Panc1 (cell line): ENCODE results near the gene RANBP3L. TPM values are rescaled to one million over a fixed set of nuclear protein-coding genes. Genes with fewer than 3 reads are reported as not detected.

Experiments
- ATAC-seq: fragments of 200-7000 bp; cut with Tn5 transposase; 2 replicates; pipeline ENCODE4 v1.9.1; 2020; ENCODE audit warnings: mild to moderate bottlenecking, moderate library complexity
- BruUV-seq: library from RNA; stranded (reverse); fragments of 400-500 nt; replicated peaks from 2 replicates; lab custom pipeline; 2021; lab: Mats Ljungman, UMichigan
- CTCF ChIA-PET: fragments of 300-600 bp; sonication (Branson Sonifier 250); formaldehyde crosslinking; loops from one replicate; lab custom pipeline; 2022; ENCODE audit warnings: antibody characterized with exemption; lab: Charles Lee
- POLR2A ChIA-PET: fragments of 300-600 bp; sonication (Branson Sonifier 250); formaldehyde crosslinking; loops from one replicate; lab custom pipeline; 2022; ENCODE audit warnings: antibody characterized with exemption; lab: Charles Lee
- DNase-seq: peaks from one replicate; pipeline ENCODE4 v3.0.0-alpha.2; 2010; ENCODE audit warnings: low read depth, low spot score
- H3K27ac ChIP-seq: 2 replicates; pipeline ENCODE4 v1.5.1; 2011; ENCODE audit warnings: mild to moderate bottlenecking, low read length, inconsistent platforms
- H3K27me3 ChIP-seq: fragments of 200-500 bp; sonication (Bioruptor generic); 2 replicates; pipeline ENCODE4 v1.6.0; 2014; ENCODE audit warnings: low read length, inconsistent platforms; ENCODE audit not compliant: control insufficient read depth, insufficient read depth
- H3K36me3 ChIP-seq: fragments of 200-500 bp; sonication (Bioruptor generic); 2 replicates; pipeline ENCODE4 v1.5.1; 2014; ENCODE audit warnings: inconsistent platforms, mild to moderate bottlenecking, low read length, moderate library complexity; ENCODE audit not compliant: control insufficient read depth, insufficient read depth
- H3K4me1 ChIP-seq: 2 replicates; pipeline ENCODE4 v1.5.1; 2011; ENCODE audit warnings: inconsistent platforms, mild to moderate bottlenecking, low read length, moderate library complexity; ENCODE audit not compliant: control insufficient read depth, insufficient read depth
- H3K4me3 ChIP-seq, 2 experiments: 2 replicates each; pipeline ENCODE4 v1.5.1; 2011 to 2012; ENCODE audit warnings: low read depth in 2 of 2, low read length in 2 of 2, mild to moderate bottlenecking in 2 of 2, inconsistent platforms in 1 of 2, moderate library complexity in 1 of 2
- H3K9me3 ChIP-seq: fragments of 200-500 bp; sonication (Bioruptor generic); 2 replicates; pipeline ENCODE4 v1.5.1; 2014; ENCODE audit warnings: low read depth, mild to moderate bottlenecking, inconsistent platforms, low read length, moderate library complexity; ENCODE audit not compliant: control insufficient read depth, insufficient read depth
- POLR2AphosphoS5 ChIP-seq: IDR thresholded peaks from 2 replicates; pipeline ENCODE4 v1.6.1; 2012; ENCODE audit warnings: mild to moderate bottlenecking, low read depth, low read length, moderate library complexity
- SIN3A ChIP-seq: IDR thresholded peaks from 2 replicates; pipeline ENCODE4 v1.6.1; 2012; ENCODE audit warnings: low read depth, mild to moderate bottlenecking, low read length, moderate library complexity, borderline replicate concordance; ENCODE audit not compliant: insufficient read depth
- TCF7L2 ChIP-seq: IDR thresholded peaks from 2 replicates; pipeline ENCODE4 v1.6.1; 2011; ENCODE audit warnings: mild to moderate bottlenecking, low read depth, low read length, inconsistent platforms
- in situ Hi-C: cut with HindIII; loops from 2 replicates; pipeline ENCODE4 v1.10.0; 2016; ENCODE audit warnings: low sequenced_read_pairs, low pct_unique_long_range_greater_than_20kb
- intact Hi-C: fragments of 100-400 bp; cut with micrococcal nuclease; formaldehyde crosslinking; loops from one replicate; pipeline ENCODE4 v1.10.0; 2022; ENCODE audit not compliant: unreplicated experiment
- total RNA-seq: library from RNA; stranded (reverse); gene quantifications from one replicate; pipeline ENCODE4 v1.2.1, GENCODE V29; 2021; ENCODE audit not compliant: unreplicated experiment
- TF ChIP-seq, protein P1 (sequence below): fragments of 450-650 bp; IDR thresholded peaks from 2 replicates; pipeline ENCODE4 v1.5.1; 2017; ENCODE audit warnings: mild to moderate bottlenecking
- TF ChIP-seq, protein P2 (sequence below), 2 experiments: IDR thresholded peaks; 2 replicates each; pipeline ENCODE4 v1.6.1; 2011 to 2012; ENCODE audit warnings: low read depth in 2 of 2, control low read depth in 1 of 2, low read length in 1 of 2, mild to moderate bottlenecking in 1 of 2, moderate library complexity in 1 of 2; ENCODE audit not compliant: insufficient read depth in 1 of 2

RANBP3L gene
- total RNA-seq, 1 experiment from 2014 or later: 0.28 TPM

DNA sequence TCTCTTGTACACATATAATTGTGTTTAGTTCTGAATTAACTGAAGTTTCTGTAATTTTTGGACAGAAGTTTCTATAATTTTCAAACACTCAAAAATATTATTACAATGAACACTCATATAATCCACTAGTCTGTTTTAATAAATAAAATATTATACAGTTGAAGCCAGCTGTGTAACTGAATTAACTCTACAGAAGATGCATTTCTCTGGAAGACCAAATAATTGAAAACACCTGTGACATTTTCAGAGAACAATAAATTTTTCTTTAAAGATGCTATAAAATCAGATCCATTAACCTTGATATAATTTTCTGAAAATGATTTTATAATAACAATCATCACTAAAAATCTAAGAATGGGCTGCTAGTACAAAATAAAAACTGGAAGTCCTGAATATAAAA, 74.7 kb downstream of the RANBP3L start:
- H3K27me3 ChIP-seq: no peaks in the 10 kb centered on the region
- TF ChIP-seq SIN3A: no peak
- no peak for TF ChIP-seq TCF7L2
- TF ChIP-seq, protein P1, sequence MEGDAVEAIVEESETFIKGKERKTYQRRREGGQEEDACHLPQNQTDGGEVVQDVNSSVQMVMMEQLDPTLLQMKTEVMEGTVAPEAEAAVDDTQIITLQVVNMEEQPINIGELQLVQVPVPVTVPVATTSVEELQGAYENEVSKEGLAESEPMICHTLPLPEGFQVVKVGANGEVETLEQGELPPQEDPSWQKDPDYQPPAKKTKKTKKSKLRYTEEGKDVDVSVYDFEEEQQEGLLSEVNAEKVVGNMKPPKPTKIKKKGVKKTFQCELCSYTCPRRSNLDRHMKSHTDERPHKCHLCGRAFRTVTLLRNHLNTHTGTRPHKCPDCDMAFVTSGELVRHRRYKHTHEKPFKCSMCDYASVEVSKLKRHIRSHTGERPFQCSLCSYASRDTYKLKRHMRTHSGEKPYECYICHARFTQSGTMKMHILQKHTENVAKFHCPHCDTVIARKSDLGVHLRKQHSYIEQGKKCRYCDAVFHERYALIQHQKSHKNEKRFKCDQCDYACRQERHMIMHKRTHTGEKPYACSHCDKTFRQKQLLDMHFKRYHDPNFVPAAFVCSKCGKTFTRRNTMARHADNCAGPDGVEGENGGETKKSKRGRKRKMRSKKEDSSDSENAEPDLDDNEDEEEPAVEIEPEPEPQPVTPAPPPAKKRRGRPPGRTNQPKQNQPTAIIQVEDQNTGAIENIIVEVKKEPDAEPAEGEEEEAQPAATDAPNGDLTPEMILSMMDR: no peak
- TF ChIP-seq, protein P2, sequence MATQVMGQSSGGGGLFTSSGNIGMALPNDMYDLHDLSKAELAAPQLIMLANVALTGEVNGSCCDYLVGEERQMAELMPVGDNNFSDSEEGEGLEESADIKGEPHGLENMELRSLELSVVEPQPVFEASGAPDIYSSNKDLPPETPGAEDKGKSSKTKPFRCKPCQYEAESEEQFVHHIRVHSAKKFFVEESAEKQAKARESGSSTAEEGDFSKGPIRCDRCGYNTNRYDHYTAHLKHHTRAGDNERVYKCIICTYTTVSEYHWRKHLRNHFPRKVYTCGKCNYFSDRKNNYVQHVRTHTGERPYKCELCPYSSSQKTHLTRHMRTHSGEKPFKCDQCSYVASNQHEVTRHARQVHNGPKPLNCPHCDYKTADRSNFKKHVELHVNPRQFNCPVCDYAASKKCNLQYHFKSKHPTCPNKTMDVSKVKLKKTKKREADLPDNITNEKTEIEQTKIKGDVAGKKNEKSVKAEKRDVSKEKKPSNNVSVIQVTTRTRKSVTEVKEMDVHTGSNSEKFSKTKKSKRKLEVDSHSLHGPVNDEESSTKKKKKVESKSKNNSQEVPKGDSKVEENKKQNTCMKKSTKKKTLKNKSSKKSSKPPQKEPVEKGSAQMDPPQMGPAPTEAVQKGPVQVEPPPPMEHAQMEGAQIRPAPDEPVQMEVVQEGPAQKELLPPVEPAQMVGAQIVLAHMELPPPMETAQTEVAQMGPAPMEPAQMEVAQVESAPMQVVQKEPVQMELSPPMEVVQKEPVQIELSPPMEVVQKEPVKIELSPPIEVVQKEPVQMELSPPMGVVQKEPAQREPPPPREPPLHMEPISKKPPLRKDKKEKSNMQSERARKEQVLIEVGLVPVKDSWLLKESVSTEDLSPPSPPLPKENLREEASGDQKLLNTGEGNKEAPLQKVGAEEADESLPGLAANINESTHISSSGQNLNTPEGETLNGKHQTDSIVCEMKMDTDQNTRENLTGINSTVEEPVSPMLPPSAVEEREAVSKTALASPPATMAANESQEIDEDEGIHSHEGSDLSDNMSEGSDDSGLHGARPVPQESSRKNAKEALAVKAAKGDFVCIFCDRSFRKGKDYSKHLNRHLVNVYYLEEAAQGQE (IDR thresholded peaks at IDR 0.05; ENCODE audit: insufficient read depth in 1 of 2, low read depth in 2 of 2, low read length in 1 of 2): no peak
- no peak for TF ChIP-seq POLR2AphosphoS5
- DNase-seq (no peak), ATAC-seq (no peak)
- no TSS peak for BruUV-seq
- H3K36me3 ChIP-seq: peaks cover 2% of the 10 kb centered on the region; the same call in 1 of the 2 replicates
- intact Hi-C loops (no loop called here), in situ Hi-C loops (no loop called here)
- no peak overlapping the region for H3K4me3 ChIP-seq
- POLR2A ChIA-PET: interaction anchor here (0.8 kb wide), 1 partner anchor 15 kb away, joined by 3 read pairs; the partner anchor contains the start of gene NADK2
- H3K27ac ChIP-seq: no peak overlapping the region
- H3K4me1 ChIP-seq: no peaks in the 10 kb centered on the region
- CTCF ChIA-PET: no interaction called here
- no peaks in the 10 kb centered on the region for H3K9me3 ChIP-seq

DNA sequence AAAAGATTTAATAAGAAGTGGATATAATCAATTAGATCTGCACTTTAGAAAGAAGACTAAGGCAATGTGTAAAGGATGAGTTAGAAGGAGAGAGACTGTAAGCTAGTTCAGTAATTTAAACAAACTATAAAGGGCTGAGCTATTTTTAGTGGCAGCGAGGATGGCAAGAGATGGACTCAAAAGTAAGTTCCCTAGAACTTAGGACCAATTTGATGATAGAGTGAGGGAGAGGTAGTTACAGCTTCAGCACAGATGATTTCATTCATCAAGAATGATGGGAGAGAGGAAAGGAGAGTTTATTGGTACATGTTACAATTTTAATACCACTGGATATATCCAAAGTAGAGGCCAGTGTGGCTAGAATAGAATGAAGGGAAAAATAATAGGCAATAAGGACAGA, 79.1 kb downstream of the RANBP3L start:
- ATAC-seq (no peak), DNase-seq (no peak)
- H3K27ac ChIP-seq: no peak overlapping the region
- no peaks in the 10 kb centered on the region for H3K27me3 ChIP-seq
- ChIA-PET POLR2A (no interaction called here), CTCF (no interaction called here)
- peaks cover 9% of the 10 kb centered on the region for H3K36me3 ChIP-seq
- H3K4me3 ChIP-seq: no peak overlapping the region
- H3K9me3 ChIP-seq: no peaks in the 10 kb centered on the region
- in situ Hi-C loops (no loop called here), intact Hi-C loops (no loop called here)
- no peaks in the 10 kb centered on the region for H3K4me1 ChIP-seq
- no peak for TF ChIP-seq SIN3A
- TF ChIP-seq POLR2AphosphoS5: no peak
- TF ChIP-seq TCF7L2: no peak
- TF ChIP-seq, protein P1: no peak
- TF ChIP-seq, protein P2 (IDR thresholded peaks at IDR 0.05; ENCODE audit: insufficient read depth in 1 of 2, low read depth in 2 of 2, low read length in 1 of 2): no peak
- BruUV-seq: no TSS peak
